OCI-LY7 (cell line): ENCODE results near the gene ABL1. TPM values are rescaled to one million over a fixed set of nuclear protein-coding genes. Genes with fewer than 3 reads are reported as not detected.

Experiments used
- BruUV-seq: library from RNA; stranded (reverse); fragments of 400-500 nt; replicated peaks from 2 replicates; lab custom pipeline; 2021; lab: Mats Ljungman, UMichigan
- CTCF ChIA-PET: fragments of 300-600 bp; sonication (Branson Sonifier 250); formaldehyde crosslinking; loops from one replicate; lab custom pipeline; 2022; ENCODE audit warnings: antibody characterized with exemption; ENCODE audit not compliant: unreplicated experiment; lab: Charles Lee
- POLR2A ChIA-PET: fragments of 300-600 bp; sonication (Branson Sonifier 250); formaldehyde crosslinking; loops from one replicate; lab custom pipeline; 2022; ENCODE audit warnings: antibody characterized with exemption; lab: Charles Lee
- DNase-seq: peaks from one replicate; pipeline ENCODE4 v3.0.0-alpha.2; 2015; ENCODE audit warnings: low spot score
- H2AFZ ChIP-seq: fragments of 200-600 bp; sonication (generic), shearing (Covaris generic); 2 replicates; pipeline ENCODE4 v1.6.1; 2014; ENCODE audit warnings: mild to moderate bottlenecking, antibody characterized with exemption, low read length, moderate library complexity
- H3K27ac ChIP-seq: fragments of 200-600 bp; sonication (generic); 2 replicates; pipeline ENCODE4 v1.5.1; 2014; ENCODE audit warnings: mixed run types, low read depth, mild to moderate bottlenecking, moderate library complexity, low read length, inconsistent platforms; ENCODE audit not compliant: poor library complexity, severe bottlenecking
- H3K36me3 ChIP-seq: fragments of 200-600 bp; sonication (generic); 2 replicates; pipeline ENCODE4 v1.6.1; 2014; ENCODE audit warnings: mild to moderate bottlenecking, antibody characterized with exemption, low read length, moderate library complexity, mixed read lengths; ENCODE audit not compliant: insufficient read depth
- H3K4me1 ChIP-seq: fragments of 200-600 bp; sonication (generic); 2 replicates; pipeline ENCODE4 v1.5.1; 2014; ENCODE audit warnings: mild to moderate bottlenecking, low read length; ENCODE audit not compliant: insufficient read depth, poor library complexity, severe bottlenecking
- H3K4me2 ChIP-seq: fragments of 200-600 bp; sonication (generic); 2 replicates; pipeline ENCODE4 v1.6.1; 2014; ENCODE audit warnings: mild to moderate bottlenecking, low read length
- H3K4me3 ChIP-seq: fragments of 200-600 bp; sonication (generic); 2 replicates; pipeline ENCODE4 v1.5.1; 2014; ENCODE audit warnings: mild to moderate bottlenecking, low read depth, low read length; ENCODE audit not compliant: poor library complexity, severe bottlenecking
- H3K79me2 ChIP-seq: fragments of 200-600 bp; sonication (generic); 2 replicates; pipeline ENCODE4 v1.6.1; 2016; ENCODE audit warnings: low read depth, mild to moderate bottlenecking, low read length, moderate library complexity, mixed read lengths; ENCODE audit not compliant: insufficient read depth
- H3K9me2 ChIP-seq: fragments of 200-600 bp; sonication (generic); 2 replicates; pipeline ENCODE4 v1.6.1; 2016; ENCODE audit warnings: mild to moderate bottlenecking, low read length, mixed read lengths; ENCODE audit not compliant: insufficient read depth
- H3K9me3 ChIP-seq: fragments of 200-600 bp; sonication (generic); 2 replicates; pipeline ENCODE4 v1.6.1; 2014; ENCODE audit warnings: mild to moderate bottlenecking, mixed run types, low read length, mixed read lengths
- H4K20me1 ChIP-seq: fragments of 200-600 bp; sonication (generic); 2 replicates; pipeline ENCODE4 v1.6.1; 2014; ENCODE audit warnings: mild to moderate bottlenecking, antibody characterized with exemption, low read length, moderate library complexity, mixed read lengths; ENCODE audit not compliant: insufficient read depth
- CTCF ChIP-seq: fragments of 200-600 bp; sonication (generic); conservative IDR thresholded peaks from 2 replicates; pipeline ENCODE4 v1.5.1; 2014; ENCODE audit warnings: mild to moderate bottlenecking, antibody characterized with exemption, low read length, moderate library complexity, mixed read lengths
- EZH2phosphoT487 ChIP-seq: fragments of 200-600 bp; sonication (generic); IDR thresholded peaks from 2 replicates; pipeline ENCODE4 v1.6.1; 2018; ENCODE audit warnings: low read depth, borderline replicate concordance, mild to moderate bottlenecking, mixed run types, antibody characterized with exemption, low read length, moderate library complexity, mixed read lengths
- intact Hi-C: fragments of 100-400 bp; cut with micrococcal nuclease; formaldehyde crosslinking; loops from one replicate; pipeline ENCODE4 v1.10.0; 2022; ENCODE audit not compliant: unreplicated experiment
- total RNA-seq, 2 experiments: library from RNA; depleted of rRNA in 1 of 2; stranded (reverse); fragments of >200 nt in 1 of 2; shearing (Covaris generic) in 1 of 2; gene quantifications; 2 replicates each; pipeline ENCODE4 v1.2.3, GENCODE V29; 2014 to 2022

ABL1 gene
- total RNA-seq, 2 experiments from 2014 or later: 8.1 to 28.3 TPM

DNA sequence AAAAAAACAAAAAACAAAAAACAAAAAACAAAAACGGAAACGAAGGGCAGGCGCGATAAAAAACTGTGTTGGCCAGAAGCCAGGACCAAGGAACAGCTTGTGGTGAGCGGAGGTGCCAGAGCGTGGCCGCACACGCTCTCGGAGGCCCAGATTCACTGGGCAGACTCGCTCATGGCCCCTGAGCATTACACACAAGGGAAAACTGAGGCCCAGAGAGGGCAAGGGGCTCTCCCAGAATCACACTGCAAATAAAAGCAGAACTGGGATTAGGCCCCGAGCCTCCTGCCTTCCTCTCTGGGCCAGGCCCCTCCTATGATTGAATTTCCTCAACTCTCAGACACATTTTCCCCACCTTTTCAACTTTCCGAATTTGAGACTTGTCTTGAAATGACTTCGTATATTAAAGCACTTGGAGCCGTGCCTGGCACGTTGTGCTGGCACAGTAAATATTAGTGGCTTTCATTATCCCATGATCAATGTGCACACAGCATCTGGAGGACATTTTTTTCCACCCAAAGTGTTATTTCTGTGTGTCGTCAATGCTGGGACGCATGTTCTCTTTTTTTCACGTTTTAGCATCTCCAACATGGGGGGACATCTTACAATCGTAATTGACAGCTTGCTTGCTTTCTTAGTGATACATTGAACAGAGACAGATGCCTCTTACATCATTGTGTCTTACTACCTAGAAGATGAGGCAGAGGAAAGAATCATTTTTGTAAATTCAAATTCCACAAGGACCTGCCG, 96.6 kb downstream of the ABL1 start:
- ChIA-PET POLR2A (no interaction called here), CTCF (no interaction called here)
- Histone ChIP-seq H3K79me2 (no peaks in the 10 kb centered on the region), H3K9me3 (no peaks in the 10 kb centered on the region), H3K9me2 (no peaks in the 10 kb centered on the region), H3K4me2 (no peak overlapping the region), H3K4me3 (no peak overlapping the region), H3K27ac (no peak overlapping the region), H2AFZ (0 out of 2 replicates have a peak overlapping the region, but pooled peaks have one; percentile 1), H3K4me1 (peaks cover 4% of the 10 kb centered on the region), H3K36me3 (no peaks in the 10 kb centered on the region), H4K20me1 (no peaks in the 10 kb centered on the region)
- TF ChIP-seq EZH2phosphoT487: no peak
- TF ChIP-seq CTCF: no peak
- intact Hi-C loops: no loop called here
- no peak for DNase-seq
- no TSS peak for BruUV-seq

GRCh38 chr9:130932255-130933079, 97.4 kb downstream of the ABL1 start:
- H4K20me1 ChIP-seq: no peaks in the 10 kb centered on the region
- no peak overlapping the region for H3K27ac ChIP-seq
- no peak for DNase-seq
- no peaks in the 10 kb centered on the region for H3K9me3 ChIP-seq
- intact Hi-C loops: no loop called here
- no peak overlapping the region for H3K4me2 ChIP-seq
- H3K9me2 ChIP-seq: no peaks in the 10 kb centered on the region
- ChIA-PET POLR2A (no interaction called here), CTCF (no interaction called here)
- no peak overlapping the region for H3K4me3 ChIP-seq
- no peaks in the 10 kb centered on the region for H3K36me3 ChIP-seq
- peaks cover 4% of the 10 kb centered on the region for H3K4me1 ChIP-seq
- no peak for TF ChIP-seq CTCF
- no peak for TF ChIP-seq EZH2phosphoT487
- no TSS peak for BruUV-seq
- no peak overlapping the region for H2AFZ ChIP-seq
- no peaks in the 10 kb centered on the region for H3K79me2 ChIP-seq
